ENCODE data around the gene NNMT.
A peak's percentile ranks its signal among the peaks of the same experiment; 100 is the strongest.

Gene NNMT

GRCh38 chr11:114295676-114296604 lies at the start of gene NNMT:
TSS of gene NNMT (plus strand) at chr11:114296399. CDS start at chr11:114296557, 158 bp downstream.
- no peak for DNase-seq

GRCh38 chr11:114247070-114247789 lies 49.0 kb upstream of the NNMT start:
- DNase-seq, result no peak

GRCh38 chr11:114250180-114250579 lies 46.0 kb upstream of the NNMT start:
- no peak for DNase-seq

- no peak for DNase-seq
Observed at GRCh38 chr11:114250993-114251814, 45.0 kb upstream of the NNMT start.

- no peak for DNase-seq
Observed at GRCh38 chr11:114251815-114252337, 44.3 kb upstream of the NNMT start.

- no peak for DNase-seq
Observed at GRCh38 chr11:114252767-114253166, 43.4 kb upstream of the NNMT start.

GRCh38 chr11:114253771-114254170 lies 42.4 kb upstream of the NNMT start:
- no peak for DNase-seq

- no peak for DNase-seq
Observed at GRCh38 chr11:114254571-114255146, 41.5 kb upstream of the NNMT start.

GRCh38 chr11:114255289-114255688 lies 40.9 kb upstream of the NNMT start:
- no peak for DNase-seq

GRCh38 chr11:114256176-114256966 lies 39.8 kb upstream of the NNMT start:
- no peak for DNase-seq

GRCh38 chr11:114256967-114257286 lies 39.3 kb upstream of the NNMT start:
- no peak for DNase-seq

- no peak for DNase-seq
Observed at GRCh38 chr11:114257621-114258558, 38.3 kb upstream of the NNMT start.

GRCh38 chr11:114258696-114259095 lies 37.5 kb upstream of the NNMT start:
- DNase-seq, result peak; percentile 39

- no peak for DNase-seq
Observed at GRCh38 chr11:114259124-114259526, 37.1 kb upstream of the NNMT start.

GRCh38 chr11:114259551-114259983 lies 36.6 kb upstream of the NNMT start:
- no peak for DNase-seq

- DNase-seq, result no peak
Observed at GRCh38 chr11:114260077-114260476, 36.1 kb upstream of the NNMT start.

- DNase-seq, result no peak
Observed at GRCh38 chr11:114260483-114260882, 35.7 kb upstream of the NNMT start.

- no peak for DNase-seq
Observed at GRCh38 chr11:114261791-114262190, 34.4 kb upstream of the NNMT start.

GRCh38 chr11:114262681-114263512 lies 33.3 kb upstream of the NNMT start:
- peak; percentile 17 for DNase-seq
